GM18951 (cell line): Measurements from ENCODE around the gene FIBCD1.

Source experiments
- POLR2A ChIP-seq: IDR thresholded peaks from 4 replicates; pipeline ENCODE4 v1.6.1; 2011; ENCODE audit warnings: mild to moderate bottlenecking; ENCODE audit not compliant: insufficient read length, insufficient read depth; ENCODE audit errors: extremely low read depth
- in situ Hi-C: fragments of 300-500 bp; cut with MboI; formaldehyde crosslinking; loops from one replicate; pipeline ENCODE4 v1.12.0; 2022; ENCODE audit warnings: low sequenced_read_pairs, mixed read lengths, inconsistent platforms; ENCODE audit not compliant: unreplicated experiment

The FIBCD1 gene

GRCh38 chr9:130942084-130942483 is 3.0 kb upstream of the FIBCD1 start:
- in situ Hi-C loops, result no loop called here
- no peak for TF ChIP-seq POLR2A

GRCh38 chr9:130940693-130941576 is 1.9 kb upstream of the FIBCD1 start:
- TF ChIP-seq POLR2A, result no peak
- in situ Hi-C loops, result no loop called here

- in situ Hi-C loops, result no loop called here
- TF ChIP-seq POLR2A, result no peak
Observed at GRCh38 chr9:130940027-130940549, 1.0 kb upstream of the FIBCD1 start.

- in situ Hi-C loops, result loop anchor here (5.0 kb wide), 1 partner anchor 232 kb away; no protein-coding TSS in a partner anchor
- TF ChIP-seq POLR2A, result no peak
Observed at GRCh38 chr9:130939405-130940026, 469 bp upstream of the FIBCD1 start.

DNA sequence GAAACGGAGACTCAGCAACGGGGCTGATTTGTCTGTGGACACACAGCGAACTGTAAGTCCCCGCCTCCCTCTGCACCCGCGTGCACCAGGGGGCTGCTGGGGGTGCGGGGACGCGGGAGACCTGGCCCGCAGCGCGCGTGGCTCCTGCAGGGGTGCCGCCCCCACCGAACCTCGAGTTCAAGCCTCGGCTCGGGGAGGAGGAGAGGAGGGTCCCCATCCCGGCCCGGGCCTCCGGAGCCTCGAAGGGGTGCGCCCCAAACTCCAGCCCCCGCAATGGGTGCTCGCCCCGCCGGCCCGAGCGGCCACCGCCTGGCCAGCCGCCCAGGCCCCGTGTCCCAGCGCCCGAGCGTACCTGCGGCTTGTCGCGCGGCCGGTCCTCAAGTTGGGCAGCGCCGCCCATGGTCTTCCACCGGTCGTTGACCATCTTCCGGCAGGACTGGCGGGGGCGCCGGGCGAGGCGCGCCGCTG is 829 bp downstream of the FIBCD1 start:
- in situ Hi-C loops, result loop anchor here (5.0 kb wide), 1 partner anchor 231 kb away; no protein-coding TSS in a partner anchor
- no peak for TF ChIP-seq POLR2A

GRCh38 chr9:130937146-130938076 is 1.6 kb downstream of the FIBCD1 start:
- in situ Hi-C loops, result loop anchor here (5.0 kb wide), 1 partner anchor 230 kb away; no protein-coding TSS in a partner anchor
- no peak for TF ChIP-seq POLR2A

GRCh38 chr9:130936285-130937117 is 2.5 kb downstream of the FIBCD1 start:
- in situ Hi-C loops, result loop anchor here (5.0 kb wide), 1 partner anchor 229 kb away; no protein-coding TSS in a partner anchor
- no peak for TF ChIP-seq POLR2A

GRCh38 chr9:130935648-130936271 is 3.3 kb downstream of the FIBCD1 start:
- in situ Hi-C loops, result loop anchor here (5.0 kb wide), 1 partner anchor 228 kb away; no protein-coding TSS in a partner anchor
- TF ChIP-seq POLR2A, result no peak

DNA sequence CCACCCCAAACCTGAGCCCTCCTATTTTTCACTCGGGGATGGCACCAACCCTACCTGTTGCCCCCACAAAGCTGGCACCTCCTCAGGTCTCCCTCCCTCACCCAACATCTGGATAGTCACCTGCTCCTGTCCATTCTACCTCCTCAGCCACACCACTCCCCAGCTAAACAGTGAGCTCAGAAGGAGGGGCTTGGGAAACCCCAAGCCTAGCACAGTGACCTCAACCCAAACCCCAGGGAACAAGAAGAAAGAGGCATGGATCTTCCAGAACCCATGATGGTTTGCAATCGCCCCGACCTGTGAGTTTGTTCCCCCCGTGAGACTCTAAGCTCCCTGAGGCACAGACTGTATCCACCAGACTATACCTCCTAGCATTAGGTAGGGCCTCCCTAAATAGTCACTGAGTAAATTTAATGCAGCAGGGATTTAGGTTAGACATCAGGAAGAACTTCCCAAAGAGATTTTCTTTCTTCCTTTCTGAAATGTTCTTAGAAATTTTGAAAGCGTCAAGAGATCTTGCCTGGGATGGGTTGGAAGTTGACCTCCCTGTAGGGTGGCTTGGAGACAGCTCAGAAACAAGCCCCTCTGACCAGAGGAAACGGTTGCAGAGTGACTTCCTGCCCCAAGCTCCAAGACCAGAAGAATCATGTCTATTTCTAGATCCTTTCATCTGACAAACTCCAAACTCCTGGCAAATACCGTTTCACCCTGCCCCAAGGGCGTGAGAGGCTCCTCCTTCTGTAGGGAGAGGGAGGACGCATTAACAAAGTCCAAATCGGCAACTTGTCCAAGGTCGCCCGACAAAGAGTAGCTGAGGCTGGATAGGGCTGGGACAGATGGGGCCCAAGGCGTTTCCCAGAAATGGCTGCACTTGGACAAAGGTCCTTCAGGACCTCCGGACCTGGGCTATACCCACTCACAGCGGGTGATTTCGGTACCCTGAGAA is 4.1 kb downstream of the FIBCD1 start:
- in situ Hi-C loops, result loop anchor here (5.0 kb wide), 1 partner anchor 228 kb away; no protein-coding TSS in a partner anchor
- no peak for TF ChIP-seq POLR2A

GRCh38 chr9:130934246-130934645 is 4.8 kb downstream of the FIBCD1 start:
- no peak for TF ChIP-seq POLR2A
- in situ Hi-C loops, result no loop called here
